ENCODE results near the gene ZNF57. TPM values are rescaled to one million over a fixed set of nuclear protein-coding genes. Genes with fewer than 3 reads are reported as not detected.
"Not testable (repeated sequence)": the region's sequence is repeated elsewhere in the genome, so short reads cannot be mapped to it uniquely, and the experiment has no call there.

The ZNF57 gene
- total RNA-seq, 4 donors from 2014 or later, result 2.0 to 6.3 (median 4.7) TPM

GRCh38 chr19:2863816-2864215 lies 36.9 kb upstream of the ZNF57 start:
- DNase-seq (ENCODE audit: low spot score) (no peak), ATAC-seq (ENCODE audit: low FRiP score) (no peak)
- no peak for TF ChIP-seq CTCF (IDR thresholded peaks at IDR 0.05)

GRCh38 chr19:2865334-2866100 lies 35.2 kb upstream of the ZNF57 start:
- TF ChIP-seq CTCF (IDR thresholded peaks at IDR 0.05), result no peak
- ATAC-seq (ENCODE audit: low FRiP score), result no peak
- DNase-seq (ENCODE audit: low spot score), result no peak

GRCh38 chr19:2866495-2867024 lies 34.2 kb upstream of the ZNF57 start:
- TF ChIP-seq CTCF (IDR thresholded peaks at IDR 0.05), result no peak
- DNase-seq (ENCODE audit: low spot score) (no peak), ATAC-seq (ENCODE audit: low FRiP score) (no peak)

GRCh38 chr19:2867025-2867991 lies 33.4 kb upstream of the ZNF57 start, which contains the start of gene ZNF556:
Gene ZNF556 (plus strand): TSS chr19:2867335. CDS start chr19:2867422, 87 bp downstream.
- DNase-seq (ENCODE audit: low spot score) (no peak), ATAC-seq (ENCODE audit: low FRiP score) (no peak)
- no peak for TF ChIP-seq CTCF (IDR thresholded peaks at IDR 0.05)

- no peak for TF ChIP-seq CTCF (IDR thresholded peaks at IDR 0.05)
- ATAC-seq (ENCODE audit: low FRiP score), result no peak
These were observed 31.1 kb upstream of the ZNF57 start for GRCh38 chr19:2869618-2870017.

GRCh38 chr19:2872175-2872574 lies 28.6 kb upstream of the ZNF57 start:
- DNase-seq (ENCODE audit: low spot score); ATAC-seq (ENCODE audit: low FRiP score): not testable (repeated sequence)

More at GRCh38 chr19:2869618-2870017, 31.1 kb upstream of the ZNF57 start:
- DNase-seq (ENCODE audit: low spot score), result no peak

Data from omental fat pad (tissue), 4 donors.